GM18867 (cell line): ENCODE data around the gene GAD2.

Source experiments
- ATAC-seq: cut with Tn5 transposase; IDR thresholded peaks from one replicate; pipeline ENCODE4 v1.9.1; 2021; ENCODE audit warnings: mild to moderate bottlenecking, moderate library complexity; ENCODE audit not compliant: unreplicated experiment

Gene GAD2

GRCh38 chr10:26221541-26221940 lies 5.0 kb downstream of the GAD2 start:
- no peak for ATAC-seq

- ATAC-seq = no peak
Observed at GRCh38 chr10:26222563-26222962, 6.0 kb downstream of the GAD2 start.

DNA sequence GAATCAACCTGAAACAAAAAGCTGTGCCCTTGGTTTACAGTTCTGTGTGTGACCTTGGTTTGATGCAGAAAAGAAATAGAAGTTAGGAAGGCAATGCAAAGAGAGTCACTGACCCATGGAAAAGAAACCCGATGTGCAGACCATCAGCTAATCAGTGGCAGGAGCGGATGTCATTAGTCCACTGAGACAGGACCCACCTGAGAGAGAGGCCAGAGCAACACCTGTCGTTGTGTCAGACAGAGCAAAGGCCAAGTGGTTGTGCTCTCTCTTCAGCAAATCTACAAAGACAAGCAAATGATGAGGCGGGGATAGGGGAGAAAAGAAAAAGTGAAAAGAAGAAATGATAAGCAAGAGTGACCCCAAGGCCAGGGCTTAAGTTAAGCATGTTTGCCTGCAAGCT lies 8.7 kb downstream of the GAD2 start:
- ATAC-seq = no peak

- ATAC-seq = no peak
Observed at GRCh38 chr10:26227786-26228185, 11.2 kb downstream of the GAD2 start.

DNA sequence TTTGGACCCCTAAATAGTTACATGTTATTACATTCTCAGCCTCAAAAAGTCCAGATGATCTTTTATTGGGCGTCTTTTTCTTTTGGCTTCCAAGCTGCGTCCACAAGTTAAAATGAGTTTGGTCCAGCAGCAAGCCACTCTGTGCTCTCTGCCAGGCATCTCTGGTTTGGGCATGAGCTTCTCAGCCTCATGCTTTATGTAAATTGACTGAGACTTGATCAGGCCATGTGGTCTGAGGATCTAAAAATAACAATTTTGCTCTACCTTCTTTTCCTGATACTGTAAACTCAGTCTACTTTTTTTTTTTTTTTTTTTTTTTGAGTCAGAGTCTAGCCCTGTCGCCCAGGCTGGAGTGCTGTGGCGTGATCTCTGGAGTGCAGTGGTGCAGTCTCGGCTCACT lies 15.6 kb downstream of the GAD2 start:
- peak; percentile 78 for ATAC-seq

DNA sequence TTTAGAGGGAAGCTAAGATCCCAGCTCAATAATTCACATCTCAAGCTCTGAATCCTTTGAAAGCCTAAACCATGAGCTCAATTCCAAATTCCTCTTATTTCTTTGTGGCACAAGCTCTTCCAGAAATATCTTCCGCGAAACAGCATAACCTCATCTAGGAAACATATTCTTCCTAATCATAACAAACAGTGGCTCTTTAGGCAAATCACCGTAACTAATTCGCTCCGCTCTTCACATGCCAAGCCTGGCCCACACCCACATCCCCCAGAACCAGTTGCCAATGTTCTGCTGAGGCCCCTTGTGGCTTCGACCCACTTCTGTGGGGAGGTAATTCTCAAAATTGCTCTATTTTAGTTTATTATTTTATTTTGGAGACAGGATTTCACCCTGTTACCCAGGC lies 19.2 kb downstream of the GAD2 start:
- ATAC-seq = no peak

DNA sequence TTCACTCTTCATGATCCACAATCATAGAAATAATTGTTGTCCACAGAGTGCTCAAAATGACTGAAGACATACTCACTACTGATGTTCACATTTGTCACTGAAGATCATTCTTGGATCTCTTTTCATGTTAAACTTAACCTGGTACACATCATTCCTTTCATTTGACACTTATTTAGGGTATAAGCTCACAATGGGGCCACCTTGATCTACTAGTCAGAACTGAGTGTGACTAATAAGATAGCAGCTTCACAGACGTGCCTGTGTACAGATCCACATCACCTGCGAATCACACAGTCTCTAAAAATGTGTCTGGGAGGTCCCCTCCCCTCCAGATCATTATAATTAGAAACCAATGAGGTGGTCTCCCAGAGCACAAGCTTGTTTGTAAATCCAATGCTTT lies 21.8 kb downstream of the GAD2 start:
- no peak for ATAC-seq

- ATAC-seq = no peak
Observed at GRCh38 chr10:26242706-26243350, 26.3 kb downstream of the GAD2 start.

DNA sequence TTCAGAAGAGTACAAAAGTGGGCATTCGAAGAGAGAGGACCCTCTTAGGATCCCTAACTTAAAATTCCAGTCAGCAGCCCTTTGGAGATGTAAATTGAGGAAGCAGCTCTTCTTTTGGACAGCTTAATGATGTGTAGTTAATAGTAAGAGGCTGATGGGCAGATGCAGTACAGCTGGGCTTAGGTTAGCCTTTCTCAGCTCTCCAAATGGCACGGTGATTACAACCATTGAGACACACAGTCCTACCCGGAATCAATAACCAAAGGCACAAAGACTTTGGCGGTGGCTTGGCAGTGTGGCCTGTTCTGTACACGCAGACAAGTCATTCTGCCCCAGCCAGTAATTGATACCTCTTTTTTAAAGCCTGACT lies 26.8 kb downstream of the GAD2 start:
- ATAC-seq = no peak

DNA sequence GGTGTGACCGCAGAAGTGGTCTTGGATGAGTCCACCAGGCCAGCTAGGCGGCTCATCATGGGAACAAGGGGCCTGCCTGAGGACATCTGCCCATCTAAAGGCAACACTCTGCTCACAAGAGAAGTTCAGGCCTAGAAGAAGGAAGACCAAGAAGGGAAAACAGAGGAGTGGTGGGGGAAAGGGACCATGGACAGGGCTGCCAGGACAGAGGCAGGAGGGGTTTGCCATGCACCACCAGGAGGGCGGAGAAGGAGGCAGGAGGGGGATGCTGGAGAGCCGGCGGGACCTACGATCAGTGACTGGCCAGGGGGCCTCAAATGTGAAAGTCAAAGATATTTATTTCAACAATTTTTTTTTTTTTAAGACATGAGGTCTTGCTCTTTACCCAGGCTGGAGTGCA lies 33.1 kb downstream of the GAD2 start:
- no peak for ATAC-seq

DNA sequence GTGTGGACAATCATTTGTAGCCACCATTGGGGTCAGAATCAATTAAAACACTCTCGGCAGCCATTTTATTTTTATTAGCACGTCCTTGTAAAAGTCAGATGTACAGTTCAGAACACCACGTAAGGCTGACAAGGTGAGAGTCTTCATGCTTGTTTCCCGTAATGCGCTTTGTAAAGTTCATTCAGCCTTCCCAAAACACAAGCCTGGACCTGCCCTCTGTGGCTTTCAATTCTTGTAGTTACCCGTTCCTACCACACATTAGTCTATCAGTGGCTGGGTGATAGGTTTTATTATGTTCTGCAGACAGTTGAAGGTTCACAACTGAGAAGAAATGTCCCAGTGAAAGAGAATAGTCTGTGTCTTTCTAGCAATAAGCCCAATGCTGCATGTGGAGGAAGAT lies 35.4 kb downstream of the GAD2 start:
- ATAC-seq = no peak

GRCh38 chr10:26254616-26255015 lies 38.0 kb downstream of the GAD2 start:
- no peak for ATAC-seq

DNA sequence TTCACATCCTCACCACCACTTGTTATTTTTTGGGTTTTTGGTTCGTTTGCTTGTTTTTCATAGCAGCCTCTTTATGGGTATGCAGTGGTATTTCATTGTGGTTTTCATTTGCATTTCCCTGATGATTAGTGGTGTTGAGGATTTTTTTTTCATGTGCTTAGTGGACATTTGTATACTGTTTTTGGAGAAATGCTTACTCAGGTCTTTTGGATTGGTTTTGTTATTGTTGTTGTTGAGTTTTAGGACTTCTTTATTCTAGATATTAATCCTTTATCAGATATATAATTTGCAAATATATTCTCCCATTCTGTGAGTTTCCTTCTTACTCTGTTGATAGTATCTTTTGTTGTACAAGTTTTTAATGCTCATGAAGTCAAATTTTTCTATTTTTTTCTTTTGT lies 42.8 kb downstream of the GAD2 start:
- no peak for ATAC-seq

DNA sequence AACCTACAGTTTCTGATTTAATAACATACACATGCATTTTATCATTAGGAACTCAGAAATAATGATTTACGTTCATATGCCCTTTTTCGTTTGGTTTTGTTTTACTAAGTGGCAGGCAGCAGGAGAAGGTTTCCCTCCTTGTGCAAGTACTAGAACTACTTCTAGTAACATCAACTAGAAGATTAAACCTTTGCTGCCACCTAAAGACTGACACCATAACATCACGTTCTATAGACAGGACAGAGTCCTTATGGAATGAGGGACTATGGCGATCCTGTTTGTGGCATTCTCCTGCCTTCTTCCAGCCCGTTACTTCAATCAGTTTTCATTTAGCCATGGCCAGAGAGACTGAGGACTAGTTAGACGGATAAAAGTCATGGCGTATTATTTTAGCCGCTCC lies 53.2 kb downstream of the GAD2 start:
- peak; percentile 63 for ATAC-seq

DNA sequence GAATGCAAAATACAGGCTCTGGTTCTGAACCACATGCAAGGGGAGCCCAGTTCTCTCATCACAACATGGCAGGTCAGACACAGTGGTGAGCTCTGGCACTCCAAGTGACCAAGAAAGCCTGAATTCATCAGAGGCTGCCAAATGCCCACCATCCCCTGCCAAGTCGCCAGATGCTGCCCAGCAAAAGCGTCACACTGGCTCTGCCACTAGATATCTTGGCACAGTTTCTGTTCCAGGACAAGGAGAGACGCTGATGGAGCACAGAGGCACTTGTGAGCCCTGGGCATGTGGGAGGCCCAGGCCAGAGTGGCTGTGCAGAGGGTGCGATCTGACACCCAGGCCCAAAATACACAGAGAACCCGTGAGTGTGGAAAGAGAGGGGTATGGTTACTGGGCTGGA lies 57.8 kb downstream of the GAD2 start:
- no peak for ATAC-seq

DNA sequence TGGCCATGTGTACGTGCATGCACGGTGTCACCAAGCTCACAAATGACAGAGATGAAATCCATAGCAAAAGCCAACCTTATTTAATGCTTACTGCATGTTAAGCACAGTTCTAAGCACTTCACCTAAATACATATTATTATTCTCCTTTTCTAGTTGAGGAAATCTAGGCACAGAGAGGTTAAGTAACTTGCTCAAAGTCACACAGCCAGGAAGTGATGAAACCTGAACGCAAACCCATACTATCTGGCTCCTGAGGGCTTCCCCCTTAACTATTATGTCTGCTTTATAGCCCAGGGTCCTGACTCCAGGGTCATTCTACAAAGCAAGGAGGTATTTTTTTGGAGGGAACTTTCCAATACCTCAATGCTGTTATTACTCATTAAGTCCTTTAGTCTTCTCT lies 61.7 kb downstream of the GAD2 start:
- ATAC-seq = no peak

DNA sequence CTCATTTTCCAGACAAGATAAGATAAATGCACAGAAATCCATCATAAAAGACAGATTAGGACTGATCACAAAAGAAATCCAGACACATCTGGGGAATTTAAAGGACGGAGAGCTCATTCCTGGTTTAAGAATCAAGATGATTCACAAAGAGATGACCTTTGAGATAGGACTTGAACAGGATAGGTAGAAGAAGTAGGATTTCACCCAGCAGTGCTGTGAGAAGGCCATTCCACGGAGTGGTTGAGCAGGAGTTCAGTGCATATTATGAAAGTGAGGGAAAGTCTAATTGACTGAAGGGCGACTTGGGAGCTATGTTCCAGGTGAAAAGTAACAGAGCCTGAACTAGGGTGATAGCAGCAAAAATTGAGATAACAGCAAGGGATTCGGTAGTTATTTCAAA lies 73.7 kb downstream of the GAD2 start:
- ATAC-seq = no peak

DNA sequence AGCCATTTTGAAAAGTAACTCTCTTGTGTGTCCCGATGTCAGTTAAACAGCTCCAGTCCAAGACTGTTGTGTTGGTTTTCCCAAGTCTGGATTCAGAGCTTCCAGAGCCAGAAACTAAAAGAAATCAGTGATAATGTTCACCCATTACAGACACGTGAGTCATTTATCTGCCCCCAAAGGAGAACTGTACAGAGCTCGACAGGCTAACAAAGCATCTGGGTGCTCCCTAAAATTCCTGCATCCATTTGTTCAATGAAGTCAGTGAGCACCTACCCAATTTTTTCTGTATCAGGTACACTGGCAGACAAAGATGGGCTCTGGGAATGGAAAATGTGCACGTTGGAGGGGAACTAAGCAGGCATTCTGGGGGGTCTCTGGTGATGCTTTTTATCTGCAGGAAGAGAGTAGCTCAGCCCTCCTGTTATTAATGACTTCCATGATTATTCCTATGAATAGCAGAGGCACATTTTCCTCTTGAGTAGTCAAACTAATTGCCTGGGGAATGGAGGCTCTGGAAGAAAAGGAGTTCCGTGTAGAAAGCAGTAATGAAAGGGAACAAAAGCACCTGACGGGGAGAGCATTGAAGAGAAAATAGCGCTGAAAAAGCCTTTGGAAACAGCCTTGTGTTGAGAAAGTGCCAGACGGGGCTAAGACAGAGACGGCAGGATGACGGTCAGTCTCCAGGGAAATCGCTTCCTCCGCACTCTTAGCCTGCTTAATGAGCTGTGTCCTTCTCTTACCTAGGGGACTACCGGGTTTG lies 75.3 kb downstream of the GAD2 start:
- ATAC-seq = no peak

GRCh38 chr10:26296360-26296759 lies 79.8 kb downstream of the GAD2 start:
- ATAC-seq = no peak

GRCh38 chr10:26300001-26300400 lies 83.4 kb downstream of the GAD2 start:
- ATAC-seq = no peak

DNA sequence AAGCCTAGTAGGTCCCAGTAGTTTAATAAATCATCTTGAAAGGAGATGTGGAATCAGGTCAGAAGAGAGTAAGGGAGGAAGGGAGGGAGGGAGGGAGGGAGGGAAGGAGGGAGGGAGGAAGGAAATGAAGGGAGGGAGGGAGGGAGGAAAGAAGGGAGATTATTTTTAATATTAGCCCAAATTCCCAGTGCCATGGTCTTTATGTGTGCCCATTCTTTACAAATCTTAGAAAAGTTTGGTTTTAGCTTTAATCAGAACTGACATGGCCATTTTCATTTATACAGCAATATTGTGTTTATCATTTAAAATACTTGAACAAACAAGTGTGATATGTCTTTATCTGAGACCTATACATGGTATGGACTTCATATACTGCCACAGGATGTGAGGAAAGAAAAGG lies 86.8 kb downstream of the GAD2 start:
- ATAC-seq = no peak

DNA sequence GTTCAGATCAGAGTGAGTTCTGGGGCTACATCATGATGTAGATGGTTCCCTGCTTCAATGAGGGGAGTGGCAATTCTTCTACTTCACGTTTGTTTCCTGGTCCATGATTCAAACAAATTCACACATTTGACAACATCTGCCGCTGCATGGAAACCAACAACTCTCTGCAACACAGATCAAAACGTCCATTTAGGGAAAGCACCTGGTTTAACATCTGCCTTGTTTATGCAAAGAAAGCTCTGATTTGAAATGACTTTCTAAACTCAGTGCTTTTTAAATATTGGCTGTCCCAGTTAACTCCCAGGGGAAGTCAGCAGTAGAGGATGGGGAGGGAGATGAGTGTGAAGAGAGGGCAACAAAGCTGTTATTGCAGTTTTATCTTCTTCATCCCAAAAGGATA lies 93.8 kb downstream of the GAD2 start:
- ATAC-seq = peak; percentile 62

DNA sequence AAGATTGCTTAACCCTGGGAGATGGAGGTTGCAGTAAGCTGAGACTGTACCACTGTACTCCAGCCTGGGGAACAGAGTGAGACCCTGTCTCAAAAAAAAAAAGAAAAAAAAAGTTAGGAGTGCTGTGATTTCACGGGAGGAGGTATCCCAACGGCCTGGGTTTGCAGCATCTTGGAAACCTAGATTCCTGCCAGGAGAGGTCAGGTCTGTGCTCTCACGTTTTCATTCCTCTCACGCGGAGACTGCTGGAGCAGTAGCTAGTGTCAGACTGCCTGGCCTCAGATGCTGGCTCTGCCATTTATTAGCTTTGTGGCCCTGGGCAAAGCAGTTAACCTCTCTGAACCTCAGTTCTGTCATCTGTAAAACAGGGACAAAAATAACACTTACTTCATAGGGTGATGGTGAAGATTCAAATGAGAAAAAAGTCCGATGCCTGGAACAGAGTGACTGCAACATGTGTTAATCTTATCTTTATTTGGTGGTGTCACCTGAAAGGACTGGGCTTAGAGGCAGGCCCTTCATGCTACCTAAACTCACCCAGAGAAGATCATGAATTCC lies 94.9 kb downstream of the GAD2 start:
- no peak for ATAC-seq
